ENCODE results near the gene CLDN6. TPM values are rescaled to one million over a fixed set of nuclear protein-coding genes. Genes with fewer than 3 reads are reported as not detected.

CLDN6 gene
- total RNA-seq, 1 experiment from 2014 or later = not detected

DNA sequence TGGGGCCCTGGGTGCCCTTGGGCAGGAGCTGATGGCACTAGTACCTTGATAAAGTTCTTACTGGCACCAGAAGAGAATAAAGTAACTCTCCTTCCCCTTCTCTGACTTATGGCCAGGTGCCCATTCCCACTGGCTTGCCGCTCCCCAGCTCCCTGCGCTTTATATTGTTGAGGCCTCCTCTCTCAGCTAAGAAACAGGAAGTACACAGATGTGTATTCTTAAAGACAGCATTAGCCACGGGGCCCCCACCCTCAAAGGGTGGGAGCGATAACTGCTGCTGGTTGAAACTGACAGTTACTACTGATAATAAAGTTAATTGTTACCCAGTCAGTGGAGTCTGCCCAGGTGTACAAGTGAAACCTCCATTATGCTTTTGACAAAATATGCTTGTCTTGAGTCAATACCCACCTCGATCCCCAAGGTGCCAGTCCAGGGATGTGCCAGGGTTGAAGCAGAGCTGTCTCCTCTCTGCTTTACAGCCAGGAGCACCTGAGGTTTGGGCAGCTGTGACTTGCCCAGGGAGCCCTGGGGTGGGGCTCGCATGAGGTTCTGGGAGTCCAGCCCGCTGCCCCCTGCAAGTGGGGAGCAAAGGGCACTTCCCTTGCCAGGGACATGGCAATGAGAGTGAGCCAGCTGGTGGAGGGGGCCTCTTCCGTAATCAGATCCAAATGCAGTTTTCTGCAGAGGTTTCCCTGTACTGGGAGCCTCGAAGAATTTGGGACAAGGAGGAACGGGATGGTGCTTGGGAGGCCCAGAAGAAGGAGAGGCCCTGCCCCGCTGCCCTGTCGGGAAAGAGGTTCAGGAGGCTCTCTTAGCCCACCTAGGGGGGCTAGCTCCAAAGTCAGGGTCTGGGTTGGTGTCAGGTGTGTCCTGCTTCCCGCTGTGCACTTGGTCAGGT, 10.7 kb downstream of the CLDN6 start:
- TF ChIP-seq, protein P1, sequence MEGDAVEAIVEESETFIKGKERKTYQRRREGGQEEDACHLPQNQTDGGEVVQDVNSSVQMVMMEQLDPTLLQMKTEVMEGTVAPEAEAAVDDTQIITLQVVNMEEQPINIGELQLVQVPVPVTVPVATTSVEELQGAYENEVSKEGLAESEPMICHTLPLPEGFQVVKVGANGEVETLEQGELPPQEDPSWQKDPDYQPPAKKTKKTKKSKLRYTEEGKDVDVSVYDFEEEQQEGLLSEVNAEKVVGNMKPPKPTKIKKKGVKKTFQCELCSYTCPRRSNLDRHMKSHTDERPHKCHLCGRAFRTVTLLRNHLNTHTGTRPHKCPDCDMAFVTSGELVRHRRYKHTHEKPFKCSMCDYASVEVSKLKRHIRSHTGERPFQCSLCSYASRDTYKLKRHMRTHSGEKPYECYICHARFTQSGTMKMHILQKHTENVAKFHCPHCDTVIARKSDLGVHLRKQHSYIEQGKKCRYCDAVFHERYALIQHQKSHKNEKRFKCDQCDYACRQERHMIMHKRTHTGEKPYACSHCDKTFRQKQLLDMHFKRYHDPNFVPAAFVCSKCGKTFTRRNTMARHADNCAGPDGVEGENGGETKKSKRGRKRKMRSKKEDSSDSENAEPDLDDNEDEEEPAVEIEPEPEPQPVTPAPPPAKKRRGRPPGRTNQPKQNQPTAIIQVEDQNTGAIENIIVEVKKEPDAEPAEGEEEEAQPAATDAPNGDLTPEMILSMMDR (IDR thresholded peaks at IDR 0.05; ENCODE audit: unreplicated experiment) = no peak
- H3K4me3 Mint-ChIP-seq (ENCODE audit: unreplicated experiment) = no peak overlapping the region
- no peak for DNase-seq (ENCODE audit: unreplicated experiment)
- H3K4me1 Mint-ChIP-seq (ENCODE audit: insufficient read depth, unreplicated experiment) = no peaks in the 10 kb centered on the region
- ChIA-PET POLR2A (interaction anchor here (1.3 kb wide), 1 partner anchor 14 kb away, joined by 5 read pairs; no protein-coding TSS in a partner anchor), CTCF (interaction anchor here (0.6 to 9.6 kb wide), 3 partner anchors 10 to 667 kb away, joined by 3 to 121 read pairs (median 4); no protein-coding TSS in a partner anchor)
- H3K9me3 Mint-ChIP-seq (ENCODE audit: unreplicated experiment) = no peaks in the 10 kb centered on the region
- BruUV-seq (replicated peaks) = no TSS peak
- H3K27me3 Mint-ChIP-seq (ENCODE audit: insufficient read depth, unreplicated experiment) = no peaks in the 10 kb centered on the region
- H3K27ac Mint-ChIP-seq (ENCODE audit: low read depth, unreplicated experiment) = no peak overlapping the region
- intact Hi-C loops (cut with micrococcal nuclease) = no loop called here
- no peaks in the 10 kb centered on the region for H3K36me3 Mint-ChIP-seq (ENCODE audit: insufficient read depth, unreplicated experiment)

- ChIA-PET POLR2A (interaction anchor here (1.1 to 2.2 kb wide), 4 partner anchors 16 to 120 kb away, joined by 3 to 41 read pairs (median 4); partner anchors contain the start of genes FLYWCH1 and TNFRSF12A), CTCF (interaction anchor here (0.5 to 9.6 kb wide), 3 partner anchors 16 to 710 kb away, joined by 3 to 121 read pairs (median 28); partner anchors contain the start of gene TNFRSF12A)
- no peaks in the 10 kb centered on the region for H3K27me3 Mint-ChIP-seq (ENCODE audit: insufficient read depth, unreplicated experiment)
- DNase-seq (ENCODE audit: unreplicated experiment) = no peak
- TF ChIP-seq, protein P1 (IDR thresholded peaks at IDR 0.05; ENCODE audit: unreplicated experiment) = no peak
- H3K9me3 Mint-ChIP-seq (ENCODE audit: unreplicated experiment) = no peaks in the 10 kb centered on the region
- no TSS peak for BruUV-seq (replicated peaks)
- H3K36me3 Mint-ChIP-seq (ENCODE audit: insufficient read depth, unreplicated experiment) = no peaks in the 10 kb centered on the region
- H3K27ac Mint-ChIP-seq (ENCODE audit: low read depth, unreplicated experiment) = no peak overlapping the region
- intact Hi-C loops (cut with micrococcal nuclease) = loop anchor here (1.0 kb wide), 1 partner anchor 15 kb away; the partner anchor contains the start of gene TNFRSF12A
- peak overlapping the region; percentile 61 for H3K4me3 Mint-ChIP-seq (ENCODE audit: unreplicated experiment)
- no peaks in the 10 kb centered on the region for H3K4me1 Mint-ChIP-seq (ENCODE audit: insufficient read depth, unreplicated experiment)
These were observed 13.2 kb downstream of the CLDN6 start for GRCh38 chr16:3004781-3005284.

DNA sequence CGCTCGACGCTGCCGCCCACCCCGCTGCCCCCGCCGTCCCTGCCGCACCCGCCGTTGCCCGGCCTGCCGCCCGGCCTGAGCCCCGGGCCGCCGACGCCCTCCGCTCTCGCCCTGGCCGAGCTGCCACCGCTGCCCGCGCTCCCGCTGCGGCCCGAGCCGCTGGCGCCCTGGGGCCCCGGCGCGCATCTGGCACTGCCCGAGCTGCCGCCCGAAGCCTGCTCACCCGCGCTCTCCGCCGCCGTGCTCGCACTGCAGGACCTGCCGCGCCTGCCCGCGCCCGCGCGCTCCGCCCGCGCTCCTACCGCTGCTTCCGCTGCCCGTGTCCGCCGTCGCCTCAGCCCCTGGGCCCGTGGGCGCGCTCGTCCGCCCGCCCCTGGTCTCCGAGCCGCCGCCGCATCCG, 13.7 kb downstream of the CLDN6 start:
- POLR2A ChIA-PET = interaction anchor here (0.7 to 2.2 kb wide), 12 partner anchors 13 to 958 kb away, joined by 3 to 41 read pairs (median 4); partner anchors contain the start of genes FLYWCH1, FLYWCH2, HCFC1R1 and THOC6
- intact Hi-C loops (cut with micrococcal nuclease) = loop anchor here (1.0 kb wide), 1 partner anchor 16 kb away; the partner anchor contains the start of gene TNFRSF12A

More for the DNA sequence above, 13.7 kb downstream of the CLDN6 start:
- Mint-ChIP-seq H3K36me3 (ENCODE audit: insufficient read depth, unreplicated experiment) (no peaks in the 10 kb centered on the region), H3K27me3 (ENCODE audit: insufficient read depth, unreplicated experiment) (no peaks in the 10 kb centered on the region), H3K27ac (ENCODE audit: low read depth, unreplicated experiment) (no peak overlapping the region), H3K4me1 (ENCODE audit: insufficient read depth, unreplicated experiment) (no peaks in the 10 kb centered on the region), H3K9me3 (ENCODE audit: unreplicated experiment) (no peaks in the 10 kb centered on the region), H3K4me3 (ENCODE audit: unreplicated experiment) (peak overlapping the region; percentile 61)
- TF ChIP-seq, protein P1 (IDR thresholded peaks at IDR 0.05; ENCODE audit: unreplicated experiment) = no peak
- DNase-seq (ENCODE audit: unreplicated experiment) = no peak
- no TSS peak for BruUV-seq (replicated peaks)
- CTCF ChIA-PET = interaction anchor here (0.5 to 9.6 kb wide), 15 partner anchors 10 to 786 kb away, joined by 3 to 121 read pairs (median 3); partner anchors contain the start of gene TNFRSF12A
